A549 (cell line): ENCODE data around the gene LETM1. TPM values are rescaled to one million over a fixed set of nuclear protein-coding genes. Genes with fewer than 3 reads are reported as not detected.

ENCODE experiments used
- ATAC-seq, 2 experiments: fragments of 200-7000 bp in 1 of 2; fragments of >200 bp in 1 of 2; cut with Nextera tagmentation in 1 of 2; cut with Tn5 transposase in 1 of 2; 3 replicates each; pipeline versions ENCODE4 v1.8.0 to v1.9.1; 2018 to 2020; ENCODE audit warnings: mild to moderate bottlenecking in 1 of 2, moderate library complexity in 1 of 2
- CTCF ChIA-PET: fragments of 300-600 bp; sonication (Branson Sonifier 250); formaldehyde crosslinking; extraction: SDS; loops from one replicate; lab custom pipeline; 2021; ENCODE audit warnings: antibody characterized with exemption, inconsistent platforms; lab: Yijun Ruan, JAX
- POLR2A ChIA-PET: fragments of 350-600 bp; formaldehyde crosslinking; extraction: SDS; loops from one replicate; lab custom pipeline; 2021; ENCODE audit warnings: antibody characterized with exemption, inconsistent platforms; lab: Yijun Ruan, JAX
- DNase-seq, 2 experiments: peaks; one replicate each; pipeline versions ENCODE4 v3.0.0 to v3.0.0-alpha.2; 2011 to 2016; ENCODE audit warnings: low read depth in 1 of 2, low spot score in 1 of 2
- FAIRE-seq: peaks from 2 replicates; lab custom pipeline; 2011; peaks lifted over from hg19 to GRCh38; lab: Jason Lieb, UNC
- H3K27ac ChIP-seq, 2 experiments: fragments of >200 bp; sonication (Bioruptor Twin); formaldehyde crosslinking; 3 replicates each; pipeline ENCODE4 v1.5.1; 2016 to 2017
- H3K4me1 ChIP-seq: fragments of >200 bp; sonication (Bioruptor Twin); formaldehyde crosslinking; 3 replicates; pipeline ENCODE4 v1.6.1; 2016
- H3K4me2 ChIP-seq: fragments of >200 bp; sonication (Bioruptor Twin); formaldehyde crosslinking; 3 replicates; pipeline ENCODE4 v1.6.1; 2016
- H3K4me3 ChIP-seq: fragments of >200 bp; sonication (Bioruptor Twin); formaldehyde crosslinking; 3 replicates; pipeline ENCODE4 v1.5.1; 2016
- H3K9me3 ChIP-seq: fragments of >200 bp; sonication (Bioruptor Twin); formaldehyde crosslinking; 3 replicates; pipeline ENCODE4 v1.6.1; 2016
- ESRRA ChIP-seq: fragments of 150-350 bp; IDR thresholded peaks from 2 replicates; pipeline ENCODE4 v1.6.1; 2014; ENCODE audit warnings: mild to moderate bottlenecking, low read length, borderline replicate concordance
- FOXS1 ChIP-seq: fragments of 250-450 bp; sonication (Bioruptor Pico); IDR thresholded peaks from 2 replicates; pipeline ENCODE4 v1.5.0; 2020; ENCODE audit warnings: mild to moderate bottlenecking, moderate library complexity
- PHF8 ChIP-seq: fragments of 200-600 bp; sonication (generic); IDR thresholded peaks from 2 replicates; pipeline ENCODE4 v1.6.1; 2016; ENCODE audit warnings: low read depth, mild to moderate bottlenecking, antibody characterized with exemption, moderate library complexity, borderline replicate concordance
- ZC3H11A ChIP-seq: fragments of 450-650 bp; IDR thresholded peaks from 2 replicates; pipeline ENCODE4 v1.6.1; 2014; ENCODE audit warnings: antibody characterized with exemption, mild to moderate bottlenecking
- WGBS: methylation state at CpG from one replicate; pipeline ENCODE4 v1.1.6; 2017; ENCODE audit errors: missing lambda C conversion rate; 5-methylcytosine and 5-hydroxymethylcytosine counted together
- polyA plus RNA-seq, 4 experiments: library from polyadenylated mRNA; depleted of rRNA in 3 of 4; stranded (reverse); fragments of >200 nt; fragmentation: RNase III in 1 of 4; extraction: RNeasy Plus Mini Kit Qiagen cat#74134 plus additional on column Dnase treatment in 1 of 4; gene quantifications; 2 replicates in 3 of 4; 3 replicates in 1 of 4; pipeline ENCODE4 v1.2.3, GENCODE V29; 2011 to 2017

The LETM1 gene
- polyA plus RNA-seq, 2 of the 4 experiments (the other 2 are of a cell fraction): 18.6 to 29.6 TPM

DNA sequence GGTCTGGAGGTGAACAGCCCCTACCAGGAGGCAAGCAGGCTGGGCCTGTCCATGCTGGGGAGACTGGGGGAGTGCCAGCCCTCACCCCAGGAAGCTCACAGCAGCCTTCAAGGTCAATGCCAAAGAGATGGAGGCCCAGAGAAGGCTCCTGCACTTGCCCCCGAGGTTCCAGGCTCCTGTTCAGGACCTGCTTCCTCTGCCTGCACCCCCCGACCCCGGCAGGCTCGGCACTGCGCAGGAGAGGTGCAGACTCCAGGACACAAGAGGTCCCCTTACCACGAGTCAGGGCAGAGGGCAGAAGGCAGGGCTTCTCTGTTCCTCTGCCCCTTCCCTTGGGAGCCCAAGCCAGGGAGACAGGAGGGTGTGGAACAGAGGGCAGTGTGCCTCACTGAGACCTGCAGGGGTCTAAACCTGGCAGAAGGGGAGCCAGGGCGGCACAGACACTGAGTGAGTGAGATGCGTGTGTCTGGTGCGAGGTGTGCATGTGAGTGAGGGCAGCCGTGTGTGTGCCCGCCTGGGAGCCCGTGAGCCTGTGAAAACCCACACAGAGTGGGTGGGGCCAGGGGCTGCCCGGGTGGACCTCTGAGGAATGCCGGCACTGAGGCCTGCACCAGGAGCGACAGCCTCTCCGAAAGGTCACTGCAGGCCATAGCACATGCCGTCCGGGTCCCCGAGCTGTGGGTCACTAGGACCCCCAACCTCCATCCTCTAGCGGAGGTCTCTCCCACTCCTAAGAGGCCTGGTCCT lies 93.5 kb downstream of the LETM1 start:
- Histone ChIP-seq H3K4me3 (no peak overlapping the region), H3K9me3 (no peaks in the 10 kb centered on the region), H3K27ac (peak overlapping the region in 1 of 2 experiments; percentile 63; a peak in 1 of 6 replicates), H3K4me2 (no peak overlapping the region), H3K4me1 (peaks cover 40% of the 10 kb centered on the region)
- FAIRE-seq (no peak), ATAC-seq (no peak), DNase-seq (no peak)
- TF ChIP-seq PHF8: no peak
- no peak for TF ChIP-seq ZC3H11A
- TF ChIP-seq ESRRA: no peak
- no peak for TF ChIP-seq FOXS1 (CRISPR knock-in tag)
- WGBS: 80% methylated on average over 1 of the region's 20 CpGs
- CTCF ChIA-PET: interaction anchor here (0.6 kb wide), 1 partner anchor 20 kb away, joined by 3 read pairs; no protein-coding TSS in a partner anchor
- POLR2A ChIA-PET: no interaction called here

Other genes starting within 250 kb of the LETM1 start
- gene FAM53A, start 171.8 kb downstream of the LETM1 start, polyA plus RNA-seq (2011; rRNA removed): 0.74 and 1.2 TPM in 2 replicates
- gene FAM53A, start 171.8 kb downstream of the LETM1 start, polyA plus RNA-seq (2017; fragmentation: RNase III; extraction: RNeasy Plus Mini Kit Qiagen cat#74134 plus additional on column Dnase treatment): 0.56 to 1.1 TPM (median 0.87 TPM) in 3 replicates
- 66.7 and 89.9 TPM in 2 replicates for gene SLBP, start 143.8 kb downstream of the LETM1 start, polyA plus RNA-seq (2011; rRNA removed)
- gene SLBP, start 143.8 kb downstream of the LETM1 start, polyA plus RNA-seq (2017; fragmentation: RNase III; extraction: RNeasy Plus Mini Kit Qiagen cat#74134 plus additional on column Dnase treatment): 80.5 to 88.6 TPM (median 84.6 TPM) in 3 replicates
- 12.7 and 15.5 TPM in 2 replicates for gene TMEM129, start 134.8 kb downstream of the LETM1 start, polyA plus RNA-seq (2011; rRNA removed)
- 15.0 to 20.5 TPM (median 20.4 TPM) in 3 replicates for gene TMEM129, start 134.8 kb downstream of the LETM1 start, polyA plus RNA-seq (2017; fragmentation: RNase III; extraction: RNeasy Plus Mini Kit Qiagen cat#74134 plus additional on column Dnase treatment)
- gene TACC3, start 134.6 kb downstream of the LETM1 start, polyA plus RNA-seq (2011; rRNA removed): 25.9 and 31.4 TPM in 2 replicates
- gene TACC3, start 134.6 kb downstream of the LETM1 start, polyA plus RNA-seq (2017; fragmentation: RNase III; extraction: RNeasy Plus Mini Kit Qiagen cat#74134 plus additional on column Dnase treatment): 67.3 to 77.2 TPM (median 70.6 TPM) in 3 replicates
- 1.6 and 1.9 TPM in 2 replicates for gene FGFR3, start 62.9 kb downstream of the LETM1 start, polyA plus RNA-seq (2011; rRNA removed)
- 3.8 to 4.8 TPM (median 3.9 TPM) in 3 replicates for gene FGFR3, start 62.9 kb downstream of the LETM1 start, polyA plus RNA-seq (2017; fragmentation: RNase III; extraction: RNeasy Plus Mini Kit Qiagen cat#74134 plus additional on column Dnase treatment)
- 49.3 and 52.6 TPM in 2 replicates for gene NSD2, start 15.2 kb upstream of the LETM1 start, polyA plus RNA-seq (2011; rRNA removed)
- 43.8 to 47.7 TPM (median 44.5 TPM) in 3 replicates for gene NSD2, start 15.2 kb upstream of the LETM1 start, polyA plus RNA-seq (2017; fragmentation: RNase III; extraction: RNeasy Plus Mini Kit Qiagen cat#74134 plus additional on column Dnase treatment)
- gene NELFA, start 152.8 kb upstream of the LETM1 start, polyA plus RNA-seq (2011; rRNA removed): 9.3 and 11.1 TPM in 2 replicates
- gene NELFA, start 152.8 kb upstream of the LETM1 start, polyA plus RNA-seq (2017; fragmentation: RNase III; extraction: RNeasy Plus Mini Kit Qiagen cat#74134 plus additional on column Dnase treatment): 17.0 to 18.3 TPM (median 17.1 TPM) in 3 replicates
- 2.6 and 3.8 TPM in 2 replicates for gene NAT8L, start 203.2 kb upstream of the LETM1 start, polyA plus RNA-seq (2011; rRNA removed)
- gene NAT8L, start 203.2 kb upstream of the LETM1 start, polyA plus RNA-seq (2017; fragmentation: RNase III; extraction: RNeasy Plus Mini Kit Qiagen cat#74134 plus additional on column Dnase treatment): 7.7 to 8.2 TPM (median 8.2 TPM) in 3 replicates